ENCODE data around the gene GSS.

DNA sequence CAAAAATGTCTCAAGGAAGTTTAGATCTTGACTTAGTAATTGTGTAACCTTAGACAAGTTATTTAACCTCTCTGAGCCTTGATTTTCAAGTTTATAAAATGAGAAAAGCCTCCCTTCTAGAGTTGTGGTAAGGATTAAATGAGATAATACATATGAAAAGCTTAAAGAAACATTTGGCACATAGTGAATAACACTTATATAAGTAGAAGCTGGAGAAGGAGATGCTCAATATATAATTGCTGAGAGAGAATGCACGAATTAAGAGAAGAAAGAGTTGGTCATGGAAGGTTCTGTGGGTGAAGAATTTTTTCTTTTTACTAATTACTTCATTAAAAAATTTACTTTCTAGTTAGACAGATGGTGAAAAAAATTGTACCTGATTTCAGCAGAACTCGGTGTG lies 73.9 kb downstream of the GSS start:
- TF ChIP-seq, protein P1, sequence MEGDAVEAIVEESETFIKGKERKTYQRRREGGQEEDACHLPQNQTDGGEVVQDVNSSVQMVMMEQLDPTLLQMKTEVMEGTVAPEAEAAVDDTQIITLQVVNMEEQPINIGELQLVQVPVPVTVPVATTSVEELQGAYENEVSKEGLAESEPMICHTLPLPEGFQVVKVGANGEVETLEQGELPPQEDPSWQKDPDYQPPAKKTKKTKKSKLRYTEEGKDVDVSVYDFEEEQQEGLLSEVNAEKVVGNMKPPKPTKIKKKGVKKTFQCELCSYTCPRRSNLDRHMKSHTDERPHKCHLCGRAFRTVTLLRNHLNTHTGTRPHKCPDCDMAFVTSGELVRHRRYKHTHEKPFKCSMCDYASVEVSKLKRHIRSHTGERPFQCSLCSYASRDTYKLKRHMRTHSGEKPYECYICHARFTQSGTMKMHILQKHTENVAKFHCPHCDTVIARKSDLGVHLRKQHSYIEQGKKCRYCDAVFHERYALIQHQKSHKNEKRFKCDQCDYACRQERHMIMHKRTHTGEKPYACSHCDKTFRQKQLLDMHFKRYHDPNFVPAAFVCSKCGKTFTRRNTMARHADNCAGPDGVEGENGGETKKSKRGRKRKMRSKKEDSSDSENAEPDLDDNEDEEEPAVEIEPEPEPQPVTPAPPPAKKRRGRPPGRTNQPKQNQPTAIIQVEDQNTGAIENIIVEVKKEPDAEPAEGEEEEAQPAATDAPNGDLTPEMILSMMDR (IDR thresholded peaks at IDR 0.05) = no peak
- no peak for TF ChIP-seq POLR2A (IDR thresholded peaks at IDR 0.05)

All from Peyer's patch (tissue), 4 donors.